Activated naive CD4-positive, alpha-beta T cell treated with Interleukin-2 at 50 U/mL for 16 hours (primary cell): Measurements from ENCODE around the gene SHBG.
A peak's percentile ranks its signal among the peaks of the same experiment; 100 is the strongest.
"Not testable (repeated sequence)": the region's sequence is repeated elsewhere in the genome, so short reads cannot be mapped to it uniquely, and the experiment has no call there.

Experiments used
- DNase-seq: peaks from one replicate; pipeline ENCODE4 v3.0.0-alpha.2; 2020

The SHBG gene

GRCh38 chr17:7629939-7630571 is at the start of gene SHBG:
TSS of gene SHBG (plus strand) at chr17:7630135. CDS start at chr17:7630173, 38 bp downstream.
- DNase-seq = no peak

GRCh38 chr17:7580604-7581575 is 49.0 kb upstream of the SHBG start:
- no peak for DNase-seq

DNA sequence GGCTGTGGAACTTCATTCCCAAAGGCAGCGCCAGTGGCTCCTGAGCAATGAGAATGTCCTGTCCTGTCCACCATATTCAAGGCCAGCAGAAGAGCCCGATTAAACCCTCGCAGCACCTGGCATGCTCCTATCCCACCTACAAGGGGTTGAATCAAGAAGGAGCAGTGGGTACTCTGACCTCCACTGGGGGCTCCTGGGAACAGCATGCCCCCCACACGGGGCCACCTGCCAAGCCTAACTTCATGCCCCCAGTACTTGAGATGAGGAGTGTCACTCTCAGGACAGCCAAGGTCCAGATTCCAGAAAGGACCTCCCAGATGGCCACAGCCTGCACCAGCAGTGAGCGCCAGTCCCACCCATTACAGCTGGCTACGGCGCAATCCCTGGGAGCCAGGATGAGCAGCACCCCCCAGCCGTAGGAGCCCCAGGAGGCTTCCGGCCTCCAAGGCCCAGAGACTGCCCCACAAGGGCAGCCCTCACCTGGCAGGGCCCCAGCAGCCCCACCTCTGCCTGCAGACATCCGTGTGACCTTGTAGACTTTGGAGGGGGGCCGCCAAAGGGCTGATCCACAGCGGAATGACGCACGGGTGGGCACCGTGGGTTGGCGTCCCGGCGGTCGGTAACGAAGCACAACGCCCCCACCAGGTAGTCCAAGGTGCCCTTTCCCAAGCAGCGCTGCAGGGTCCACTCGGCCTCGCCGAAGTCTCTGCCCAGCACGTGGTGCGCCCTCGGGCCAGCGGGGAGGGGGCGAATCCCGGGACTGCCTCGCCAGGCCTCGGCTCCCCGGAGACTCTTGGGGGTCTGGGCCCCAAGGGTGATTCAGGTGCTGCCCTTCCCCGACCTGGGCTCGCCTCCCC is 47.3 kb upstream of the SHBG start:
- no peak for DNase-seq

- DNase-seq = peak; percentile 96
Measured at GRCh38 chr17:7583253-7584109, 46.5 kb upstream of the SHBG start, which contains the start of gene MPDU1. TSS of gene MPDU1 (plus strand) at chr17:7583852. CDS start at chr17:7583863, 11 bp downstream.

GRCh38 chr17:7586673-7587419 is 43.1 kb upstream of the SHBG start:
- no peak for DNase-seq

DNA sequence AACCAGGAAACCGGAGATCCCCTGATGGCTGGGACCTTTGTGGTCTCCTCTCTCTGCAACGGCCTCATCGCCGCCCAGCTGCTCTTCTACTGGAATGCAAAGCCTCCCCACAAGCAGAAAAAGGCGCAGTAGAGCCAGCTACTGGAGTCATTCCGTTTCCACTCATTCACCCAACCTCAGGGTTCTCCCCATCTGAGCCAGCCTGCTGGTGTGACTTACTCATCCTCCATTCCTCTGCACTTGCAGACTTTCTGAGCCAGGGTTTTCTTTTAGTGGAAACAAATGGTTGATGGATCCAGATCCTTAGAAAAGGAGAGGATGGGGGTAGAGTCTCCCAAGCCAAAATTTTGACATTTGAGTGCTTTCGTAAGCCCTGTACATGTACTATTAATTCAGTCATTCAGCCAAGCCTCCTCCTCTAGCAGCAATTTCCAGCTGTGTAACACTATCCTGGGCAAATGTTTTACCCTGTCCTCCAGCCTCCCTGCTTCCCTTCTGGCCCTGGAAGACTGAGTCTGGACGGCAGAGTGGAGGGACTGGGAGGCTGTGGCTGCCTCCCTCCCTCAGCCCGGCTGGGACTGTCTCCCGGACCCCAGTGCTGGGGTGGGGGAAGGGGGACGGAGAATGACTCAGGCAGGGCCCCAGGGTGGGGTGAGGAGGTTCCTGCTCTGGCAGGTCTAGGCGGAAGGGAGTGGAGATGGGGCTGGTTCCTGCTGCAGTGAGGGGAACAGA is 42.3 kb upstream of the SHBG start:
- no peak for DNase-seq

DNA sequence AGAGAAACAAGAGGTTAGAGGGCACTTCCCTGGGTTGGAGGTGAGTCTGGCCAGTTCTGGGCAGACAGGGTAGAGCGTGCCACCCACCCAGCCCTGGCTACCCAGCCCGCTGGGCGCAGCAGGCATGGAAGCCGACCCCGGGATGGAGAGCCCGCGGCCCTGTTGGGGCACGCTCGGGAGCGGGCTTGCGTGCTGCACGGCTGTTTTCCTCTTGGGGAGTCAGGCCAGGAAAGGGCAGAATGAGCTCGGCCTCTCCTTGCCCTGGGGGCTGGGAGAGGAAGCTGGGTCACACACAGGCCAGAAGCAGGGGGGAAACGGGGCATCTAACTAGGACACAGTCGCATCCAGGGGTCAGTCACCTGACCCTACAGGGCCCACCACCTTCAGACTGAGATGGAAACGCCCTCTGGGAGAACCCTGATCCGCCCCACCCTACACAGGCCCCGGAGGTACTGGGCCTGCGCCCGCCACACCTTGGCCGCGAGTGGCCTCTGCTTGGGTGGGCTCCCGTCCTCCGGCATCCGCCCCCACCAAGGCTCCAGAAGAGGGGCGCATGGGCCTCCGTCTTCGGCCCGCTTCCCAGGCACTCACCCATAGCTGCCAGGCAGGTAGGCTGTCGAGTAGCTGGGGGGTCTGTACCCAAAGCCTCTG is 41.3 kb upstream of the SHBG start:
- no peak for DNase-seq

DNA sequence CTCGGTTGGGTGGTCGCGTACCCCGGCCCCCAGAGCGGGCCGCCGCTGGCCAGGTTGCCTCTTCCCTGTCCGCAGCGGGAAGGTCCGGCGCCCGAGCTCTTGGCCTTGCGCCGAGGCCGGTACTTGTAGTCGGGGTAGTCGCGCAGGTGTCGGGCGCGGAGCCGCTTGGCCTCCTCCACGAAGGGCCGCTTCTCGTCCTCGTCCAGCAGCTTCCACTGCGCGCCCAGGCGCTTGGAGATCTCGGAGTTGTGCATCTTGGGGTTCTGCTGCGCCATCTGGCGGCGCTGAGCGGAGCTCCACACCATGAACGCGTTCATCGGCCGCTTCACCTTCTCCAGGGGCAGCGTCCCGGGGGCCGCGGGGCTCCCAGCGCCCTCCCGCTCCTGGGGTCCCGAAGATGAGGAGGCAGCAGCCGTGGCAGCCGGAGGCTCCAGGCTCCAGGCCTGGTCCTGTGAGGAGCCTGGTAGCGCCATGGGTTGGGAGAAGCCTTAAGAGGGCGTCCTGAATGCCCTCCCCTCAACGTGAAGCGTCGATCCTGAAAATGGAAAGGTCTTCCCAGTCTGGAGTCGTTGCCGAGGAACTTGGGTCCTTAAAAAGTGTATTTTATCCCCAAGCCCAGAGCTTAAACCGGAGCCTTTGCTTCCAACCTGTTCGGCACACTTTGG is 40.6 kb upstream of the SHBG start:
- peak; percentile 67 for DNase-seq

GRCh38 chr17:7589891-7590691 is 39.8 kb upstream of the SHBG start, which contains the start of gene SOX15:
TSS of gene SOX15 (minus strand) at chr17:7590094. CDS start at chr17:7589676, 418 bp downstream.
- no peak for DNase-seq

GRCh38 chr17:7590743-7591142 is 39.2 kb upstream of the SHBG start:
- no peak for DNase-seq

DNA sequence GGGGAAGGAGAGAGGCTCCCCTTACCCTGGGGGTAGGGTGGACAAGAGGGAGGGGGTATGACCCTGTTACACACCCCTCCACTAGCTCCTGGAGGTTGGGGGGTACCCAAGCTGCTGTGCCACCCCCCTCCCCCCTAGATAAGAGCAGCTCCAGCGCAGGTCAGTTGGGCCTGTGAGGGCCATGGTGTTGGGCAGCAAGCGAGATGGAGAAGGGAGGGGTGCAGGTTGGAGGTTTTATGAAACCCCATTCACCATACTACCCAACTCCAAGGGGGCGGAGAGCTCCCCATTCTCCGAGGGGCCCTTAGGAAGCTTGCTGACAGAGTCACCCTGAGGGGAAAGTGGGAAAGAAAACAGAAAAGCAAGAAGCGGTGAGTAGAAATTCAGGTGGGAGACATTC is 38.3 kb upstream of the SHBG start:
- no peak for DNase-seq

DNA sequence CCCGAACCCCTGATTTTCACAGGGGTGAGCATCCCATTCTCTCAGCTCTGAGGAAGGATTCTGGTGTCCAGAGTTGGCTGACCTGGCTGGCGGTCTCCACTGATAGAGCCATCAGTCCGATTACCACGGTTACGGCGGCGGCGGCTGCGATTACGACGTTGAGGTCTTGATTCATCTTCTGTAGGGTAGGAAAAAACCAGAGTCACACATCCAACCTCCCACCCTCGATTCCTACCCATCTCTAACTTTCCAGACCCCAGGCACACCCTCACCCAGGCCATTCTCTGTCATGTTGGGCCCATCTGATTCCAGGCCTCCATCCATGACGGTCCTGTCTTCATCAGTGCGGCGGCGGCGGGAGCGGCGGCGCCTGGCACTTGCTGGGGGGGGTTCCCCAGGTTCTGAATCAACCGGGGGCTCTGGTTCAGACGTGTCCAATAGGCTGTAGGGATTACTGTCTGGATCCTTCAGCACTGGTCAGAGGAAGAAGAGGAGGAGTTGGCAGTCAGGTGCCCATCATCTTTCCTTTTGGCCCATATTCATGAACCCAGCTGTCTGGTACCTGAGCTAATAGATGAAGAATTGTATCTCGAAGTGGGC is 37.4 kb upstream of the SHBG start:
- DNase-seq = no peak

DNA sequence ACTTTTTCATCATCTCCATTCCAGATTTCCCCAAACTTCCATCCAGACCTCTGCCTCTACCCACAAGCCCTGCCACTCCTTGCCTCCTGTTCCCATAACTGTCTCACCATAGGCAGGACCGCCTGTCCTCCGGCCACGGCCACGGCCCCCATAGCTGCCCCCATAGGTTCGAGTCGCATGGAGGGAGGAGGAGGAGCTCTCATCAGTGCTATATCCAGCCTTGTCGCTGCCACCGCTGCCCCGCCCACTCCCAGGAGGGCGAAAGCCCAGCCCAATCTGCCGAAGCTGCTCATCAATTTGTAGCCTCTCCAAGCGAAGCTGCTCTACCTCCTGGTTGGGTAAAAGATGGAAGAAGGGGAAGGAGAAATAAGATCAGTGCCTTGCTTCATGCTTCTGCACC is 36.6 kb upstream of the SHBG start:
- no peak for DNase-seq

DNA sequence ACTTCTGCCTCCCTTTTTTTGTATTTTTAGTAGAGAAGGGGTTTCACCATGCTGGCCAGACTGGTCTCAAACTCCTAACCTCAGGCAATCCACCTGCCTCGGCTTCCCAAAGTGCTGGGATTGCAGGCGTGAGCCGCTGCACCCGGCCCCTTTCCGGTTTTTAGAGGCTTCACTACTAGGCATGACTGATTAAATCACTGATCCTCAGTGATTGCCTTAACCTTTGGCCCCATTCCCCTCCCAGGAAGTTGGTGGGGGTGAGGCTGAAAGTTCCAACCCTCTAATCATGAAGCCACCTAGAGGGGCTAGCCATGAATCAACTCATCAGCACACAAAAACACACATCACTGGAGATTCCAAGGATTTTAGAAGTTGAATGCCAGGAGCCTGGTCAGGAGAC is 32.4 kb upstream of the SHBG start:
- DNase-seq = not testable (repeated sequence)

GRCh38 chr17:7606280-7606679 is 23.7 kb upstream of the SHBG start:
- no peak for DNase-seq

DNA sequence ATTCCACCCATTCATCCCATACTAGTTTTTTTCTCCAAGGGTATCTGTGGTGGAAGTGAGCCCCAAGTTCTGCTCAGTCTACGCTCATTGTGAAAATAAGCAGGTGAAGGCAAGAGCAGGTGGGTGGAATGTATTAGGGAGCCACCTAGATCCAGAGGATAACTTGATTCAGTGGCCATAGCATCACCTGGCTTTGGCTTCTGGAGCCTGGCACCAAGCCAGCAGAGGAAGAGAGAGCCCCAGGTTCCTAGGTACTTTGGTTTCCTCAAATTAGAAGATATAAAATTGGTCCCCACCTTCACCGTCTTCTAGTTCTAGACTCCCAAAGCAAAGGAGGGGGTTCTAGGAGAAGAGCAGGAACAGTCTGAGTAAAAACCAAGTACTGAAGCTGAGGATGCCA is 19.3 kb upstream of the SHBG start:
- DNase-seq = no peak

DNA sequence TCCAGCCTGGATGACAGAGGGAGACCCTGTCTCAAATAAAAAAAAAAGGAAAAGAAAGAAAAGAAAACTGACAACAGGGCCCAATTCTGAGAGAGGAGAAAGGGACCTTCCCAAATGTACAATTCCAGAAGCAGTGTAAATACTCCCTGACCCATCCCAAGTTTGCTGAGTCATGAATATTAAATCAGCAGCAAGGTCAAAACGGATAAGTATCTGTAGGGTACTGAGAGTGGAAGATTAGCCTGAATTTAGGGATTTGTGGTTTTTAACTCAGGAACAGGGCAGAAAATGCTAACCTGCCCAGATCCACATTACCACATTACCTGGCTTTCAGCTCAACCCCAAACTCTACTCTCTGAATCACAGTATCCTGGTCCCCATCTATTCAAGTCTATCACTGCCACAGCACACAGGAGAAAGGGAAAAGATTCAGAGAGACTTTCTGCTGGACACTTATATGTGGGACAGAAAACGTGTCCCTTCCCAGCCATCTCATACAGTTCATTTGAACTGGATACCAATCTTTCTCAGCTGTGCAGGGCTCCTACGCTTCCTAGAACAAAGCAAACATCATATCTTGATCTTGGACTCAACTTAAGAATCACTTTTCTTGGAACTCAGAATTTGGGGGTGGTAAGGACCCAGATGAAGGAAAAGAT is 18.2 kb upstream of the SHBG start:
- no peak for DNase-seq

GRCh38 chr17:7612294-7612640 is 17.7 kb upstream of the SHBG start:
- DNase-seq = no peak
